Spleen (tissue), 7 donors: ENCODE results near the gene FGF4.

Experiments
- CTCF ChIP-seq, 11 experiments: fragments of 200-600 bp in 7 of 11; fragments of 450-650 bp in 4 of 11; sonication (generic) in 4 of 11; IDR thresholded peaks in 8 of 11; conservative IDR thresholded peaks in 3 of 11; 1 replicate in 7 of 11; 2 replicates in 4 of 11; pipeline versions ENCODE4 v1.4.0 to v1.8.0; 2016 to 2021; ENCODE audit warnings: antibody characterized with exemption in 11 of 11, inconsistent platforms in 4 of 11, mild to moderate bottlenecking in 1 of 11
- POLR2A ChIP-seq, 3 donors: fragments of 450-650 bp; IDR thresholded peaks; one replicate each; pipeline ENCODE4 v1.5.1; 2017; ENCODE audit warnings: antibody characterized with exemption in 3 of 3, mild to moderate bottlenecking in 1 of 3
- POLR2AphosphoS5 ChIP-seq, 3 donors: sonication (generic); formaldehyde crosslinking; IDR thresholded peaks; one replicate each; pipeline ENCODE4 v1.5.1; 2017; ENCODE audit warnings: antibody characterized with exemption in 3 of 3
- donor health status: DM: no; HTN: no; CAD: no; lungs with moderate emphysema.
- donor health status: DM: no; HTN: no; CAD: no.
- donor health status: DM: no; HTN: no; CAD: no.

DNA sequence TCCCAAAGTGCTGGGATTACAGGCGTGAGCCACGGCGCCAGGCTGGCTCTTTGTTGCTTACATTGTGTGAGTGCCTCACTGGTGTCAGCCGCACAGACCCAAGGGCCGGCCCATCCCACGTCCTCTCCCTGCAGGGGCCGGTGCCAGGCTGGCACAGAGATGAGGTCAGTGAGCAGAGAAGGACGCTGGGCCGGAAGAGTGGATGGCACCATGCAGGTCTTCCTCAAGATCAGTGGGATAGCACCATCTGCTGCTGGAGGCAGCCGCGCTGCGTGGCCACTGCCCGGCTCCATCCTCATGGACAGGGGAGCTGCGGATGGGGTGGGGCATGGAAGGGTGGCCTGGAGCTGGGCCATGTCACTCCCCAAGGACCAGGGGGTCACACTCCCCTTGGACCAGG, 22.0 kb upstream of the FGF4 start:
- TF ChIP-seq CTCF (IDR thresholded peaks at IDR 0.05 in 8 of 11, conservative IDR thresholded peaks at IDR 0.05 in 3 of 11) = no peak
- no peak for TF ChIP-seq POLR2A (IDR thresholded peaks at IDR 0.05)
- no peak for TF ChIP-seq POLR2AphosphoS5 (IDR thresholded peaks at IDR 0.05)
